GM12875 (cell line): Measurements from ENCODE around the gene MRGPRE.
"Not testable (repeated sequence)": the region's sequence is repeated elsewhere in the genome, so short reads cannot be mapped to it uniquely, and the experiment has no call there.

Experiments used
- H3K4me3 ChIP-seq: one replicate; pipeline ENCODE4 v1.5.1; 2011; ENCODE audit warnings: low read depth, low read length, control low read depth
- CTCF ChIP-seq: IDR thresholded peaks from 2 replicates; pipeline ENCODE4 v1.5.1; 2011; ENCODE audit warnings: low read depth, mild to moderate bottlenecking, control low read depth, inconsistent platforms, low read length, moderate library complexity, borderline replicate concordance; ENCODE audit not compliant: insufficient read depth

The MRGPRE gene

GRCh38 chr11:3231851-3232744 is at the start of gene MRGPRE:
Gene MRGPRE (minus strand): TSS chr11:3232417. CDS start chr11:3228799, 3,618 bp downstream.
- no peak for TF ChIP-seq CTCF
- H3K4me3 ChIP-seq, result no peak within 1 kb of the TSS

GRCh38 chr11:3281146-3281545 is 48.9 kb upstream of the MRGPRE start:
- H3K4me3 ChIP-seq, result not testable (repeated sequence)

GRCh38 chr11:3280662-3281061 is 48.4 kb upstream of the MRGPRE start:
- not testable (repeated sequence) for H3K4me3 ChIP-seq

- H3K4me3 ChIP-seq, result not testable (repeated sequence)
These were observed 46.7 kb upstream of the MRGPRE start for GRCh38 chr11:3278922-3279321.

- H3K4me3 ChIP-seq, result not testable (repeated sequence)
These were observed 41.4 kb upstream of the MRGPRE start for GRCh38 chr11:3273629-3274028.

- not testable (repeated sequence) for H3K4me3 ChIP-seq
These were observed 30.3 kb upstream of the MRGPRE start for GRCh38 chr11:3262548-3262947.

- H3K4me3 ChIP-seq, result not testable (repeated sequence)
These were observed 29.6 kb upstream of the MRGPRE start for GRCh38 chr11:3261831-3262230.

GRCh38 chr11:3257509-3257908 is 25.3 kb upstream of the MRGPRE start:
- H3K4me3 ChIP-seq, result not testable (repeated sequence)

GRCh38 chr11:3255241-3255640 is 23.0 kb upstream of the MRGPRE start:
- H3K4me3 ChIP-seq, result not testable (repeated sequence)

- H3K4me3 ChIP-seq, result not testable (repeated sequence)
These were observed 22.6 kb upstream of the MRGPRE start for GRCh38 chr11:3254773-3255172.

- no peak overlapping the region for H3K4me3 ChIP-seq
- TF ChIP-seq CTCF, result no peak
These were observed 12.9 kb upstream of the MRGPRE start for GRCh38 chr11:3245071-3245470.

GRCh38 chr11:3243880-3244279 is 11.7 kb upstream of the MRGPRE start:
- TF ChIP-seq CTCF, result no peak
- no peak overlapping the region for H3K4me3 ChIP-seq
